MCF 10A (cell line): ENCODE results near the gene GNB2. TPM values are rescaled to one million over a fixed set of nuclear protein-coding genes. Genes with fewer than 3 reads are reported as not detected.

Experiments used
- BruUV-seq: library from RNA; stranded (reverse); fragments of 400-500 nt; replicated peaks from 2 replicates; lab custom pipeline; 2021; lab: Mats Ljungman, UMichigan
- CTCF ChIA-PET: fragments of 300-600 bp; sonication (Branson Sonifier 250); formaldehyde crosslinking; extraction: SDS; loops from one replicate; lab custom pipeline; 2021; ENCODE audit warnings: antibody characterized with exemption, inconsistent platforms; lab: Yijun Ruan, JAX
- POLR2A ChIA-PET: fragments of 300-600, 350-650 bp; sonication (Branson Sonifier 250); formaldehyde crosslinking; extraction: SDS; loops from one replicate; lab custom pipeline; 2020; ENCODE audit warnings: antibody characterized with exemption, inconsistent platforms; lab: Yijun Ruan, JAX
- DNase-seq: peaks from one replicate; pipeline ENCODE4 v3.0.0-alpha.2; 2018; ENCODE audit not compliant: unreplicated experiment
- H3K27ac Mint-ChIP-seq: one replicate; pipeline ENCODE4 v1.8.0; 2022; ENCODE audit warnings: mild to moderate bottlenecking, low read depth, mixed read lengths; ENCODE audit not compliant: unreplicated experiment
- H3K27me3 Mint-ChIP-seq: one replicate; pipeline ENCODE4 v1.8.0; 2022; ENCODE audit warnings: mixed read lengths; ENCODE audit not compliant: insufficient read depth, unreplicated experiment
- H3K36me3 Mint-ChIP-seq: one replicate; pipeline ENCODE4 v1.8.0; 2022; ENCODE audit warnings: mild to moderate bottlenecking, moderate library complexity, mixed read lengths; ENCODE audit not compliant: insufficient read depth, unreplicated experiment
- H3K4me1 Mint-ChIP-seq: one replicate; pipeline ENCODE4 v1.8.0; 2022; ENCODE audit warnings: mixed read lengths; ENCODE audit not compliant: insufficient read depth, unreplicated experiment
- H3K4me3 Mint-ChIP-seq: one replicate; pipeline ENCODE4 v1.8.0; 2022; ENCODE audit warnings: mild to moderate bottlenecking, moderate library complexity, mixed read lengths; ENCODE audit not compliant: unreplicated experiment
- H3K9me3 Mint-ChIP-seq: one replicate; pipeline ENCODE4 v1.8.0; 2022; ENCODE audit warnings: mixed read lengths; ENCODE audit not compliant: unreplicated experiment
- CTCF ChIP-seq: fragments of 200-600 bp; IDR thresholded peaks from one replicate; pipeline ENCODE4 v1.8.0; 2022; ENCODE audit warnings: antibody characterized with exemption, mild to moderate bottlenecking; ENCODE audit not compliant: unreplicated experiment
- intact Hi-C: fragments of 100-400 bp; cut with micrococcal nuclease; formaldehyde crosslinking; loops from 2 replicates; pipeline ENCODE4 v1.14.1; 2022
- total RNA-seq: library from RNA; stranded (reverse); gene quantifications from 2 replicates; pipeline ENCODE4 v1.2.3, GENCODE V29; 2022

Gene GNB2
- total RNA-seq, 1 experiment from 2014 or later: 201 TPM

- no peak for DNase-seq
- Mint-ChIP-seq H3K9me3 (no peaks in the 10 kb centered on the region), H3K27me3 (peaks cover 21% of the 10 kb centered on the region), H3K27ac (no peak overlapping the region), H3K4me3 (no peak overlapping the region), H3K4me1 (no peaks in the 10 kb centered on the region), H3K36me3 (no peaks in the 10 kb centered on the region)
- BruUV-seq: no TSS peak
- no peak for TF ChIP-seq CTCF
- ChIA-PET POLR2A (no interaction called here), CTCF (interaction anchor here (0.5 kb wide), 2 partner anchors 143 to 173 kb away, joined by 3 to 4 read pairs; no protein-coding TSS in a partner anchor)
- intact Hi-C loops: no loop called here
Measured at GRCh38 chr7:100641860-100642533, 31.5 kb upstream of the GNB2 start.

GRCh38 chr7:100642534-100642907 lies 31.0 kb upstream of the GNB2 start:
- CTCF ChIA-PET: interaction anchor here (0.5 kb wide), 1 partner anchor 174 kb away, joined by 4 read pairs; no protein-coding TSS in a partner anchor

GRCh38 chr7:100649826-100650565 lies 23.5 kb upstream of the GNB2 start:
- Mint-ChIP-seq H3K4me1 (no peaks in the 10 kb centered on the region), H3K27me3 (peaks cover 25% of the 10 kb centered on the region), H3K4me3 (no peak overlapping the region), H3K27ac (no peak overlapping the region), H3K36me3 (no peaks in the 10 kb centered on the region), H3K9me3 (no peaks in the 10 kb centered on the region)
- intact Hi-C loops: no loop called here
- no TSS peak for BruUV-seq
- DNase-seq: no peak
- ChIA-PET POLR2A (interaction anchor here (1.4 kb wide), 1 partner anchor 38 kb away, joined by 5 read pairs; the partner anchor contains the start of gene MOSPD3), CTCF (interaction anchor here (0.8 kb wide), 1 partner anchor 1280 kb away, joined by 3 read pairs; no protein-coding TSS in a partner anchor)
- no peak for TF ChIP-seq CTCF

More at GRCh38 chr7:100642534-100642907, 31.0 kb upstream of the GNB2 start:
- no TSS peak for BruUV-seq
- no peak overlapping the region for H3K27ac Mint-ChIP-seq
- H3K36me3 Mint-ChIP-seq: no peaks in the 10 kb centered on the region
- no peaks in the 10 kb centered on the region for H3K9me3 Mint-ChIP-seq
- POLR2A ChIA-PET: no interaction called here
- H3K27me3 Mint-ChIP-seq: peaks cover 19% of the 10 kb centered on the region
- no peak for DNase-seq
- TF ChIP-seq CTCF: no peak
- no peak overlapping the region for H3K4me3 Mint-ChIP-seq
- intact Hi-C loops: no loop called here
- H3K4me1 Mint-ChIP-seq: no peaks in the 10 kb centered on the region
